ENCODE results near the gene RDH5.

Gene RDH5

GRCh38 chr12:55720071-55720564, at the start of gene RDH5:
TSS of gene RDH5 (plus strand) at chr12:55720393. CDS start at chr12:55721185, 792 bp downstream.
- DNase-seq (ENCODE audit: low read depth): no peak

- DNase-seq (ENCODE audit: low read depth): no peak
Observed at GRCh38 chr12:55671746-55672145, 48.4 kb upstream of the RDH5 start.

GRCh38 chr12:55673638-55674037, 46.6 kb upstream of the RDH5 start:
- no peak for DNase-seq (ENCODE audit: low read depth)

- no peak for DNase-seq (ENCODE audit: low read depth)
Observed at GRCh38 chr12:55675666-55676065, 44.5 kb upstream of the RDH5 start.

- DNase-seq (ENCODE audit: low read depth): no peak
Observed at GRCh38 chr12:55676707-55677106, 43.5 kb upstream of the RDH5 start.

- DNase-seq (ENCODE audit: low read depth): no peak
Observed at GRCh38 chr12:55679691-55680090, 40.5 kb upstream of the RDH5 start.

- DNase-seq (ENCODE audit: low read depth): no peak
Observed at GRCh38 chr12:55681142-55682077, 38.8 kb upstream of the RDH5 start.

- DNase-seq (ENCODE audit: low read depth): no peak
Observed at GRCh38 chr12:55682087-55682796, 38.0 kb upstream of the RDH5 start.

- DNase-seq (ENCODE audit: low read depth): no peak
Observed at GRCh38 chr12:55683676-55684075, 36.5 kb upstream of the RDH5 start.

GRCh38 chr12:55684761-55685370, 35.3 kb upstream of the RDH5 start:
- DNase-seq (ENCODE audit: low read depth): no peak

- DNase-seq (ENCODE audit: low read depth): no peak
Observed at GRCh38 chr12:55685671-55686070, 34.5 kb upstream of the RDH5 start.

- no peak for DNase-seq (ENCODE audit: low read depth)
Observed at GRCh38 chr12:55686366-55687010, 33.7 kb upstream of the RDH5 start.

- DNase-seq (ENCODE audit: low read depth): no peak
Observed at GRCh38 chr12:55687746-55688145, 32.4 kb upstream of the RDH5 start.

GRCh38 chr12:55688716-55689655, 31.2 kb upstream of the RDH5 start:
- no peak for DNase-seq (ENCODE audit: low read depth)

- DNase-seq (ENCODE audit: low read depth): no peak
Observed at GRCh38 chr12:55692631-55693322, 27.4 kb upstream of the RDH5 start.

- DNase-seq (ENCODE audit: low read depth): no peak
Observed at GRCh38 chr12:55693323-55694187, 26.6 kb upstream of the RDH5 start.

- no peak for DNase-seq (ENCODE audit: low read depth)
Observed at GRCh38 chr12:55694188-55694515, 26.0 kb upstream of the RDH5 start.

GRCh38 chr12:55694651-55695050, 25.5 kb upstream of the RDH5 start:
- no peak for DNase-seq (ENCODE audit: low read depth)

GRCh38 chr12:55695349-55695748, 24.8 kb upstream of the RDH5 start:
- DNase-seq (ENCODE audit: low read depth): no peak
